K562 (cell line): ENCODE results near the gene UBE2V1. TPM values are rescaled to one million over a fixed set of nuclear protein-coding genes. Genes with fewer than 3 reads are reported as not detected.

Experiments
- ARNT ChIP-seq, 2 experiments: fragments of 450-650 bp; IDR thresholded peaks; 2 replicates each; pipeline ENCODE4 v1.6.1; 2016; ENCODE audit warnings: mild to moderate bottlenecking in 1 of 2
- ATF1 ChIP-seq, 2 experiments: fragments of 450-650 bp in 1 of 2; IDR thresholded peaks; 2 replicates each; pipeline ENCODE4 v1.6.1; 2016; ENCODE audit warnings: missing compliant biosample characterization in 1 of 2, missing genetic modification characterization in 1 of 2
- CBFB ChIP-seq: sonication (generic); formaldehyde crosslinking; IDR thresholded peaks from 2 replicates; pipeline ENCODE4 v1.4.0; 2020; ENCODE audit warnings: mild to moderate bottlenecking, missing genetic modification reagents
- HDAC8 ChIP-seq: fragments of 450-650 bp; IDR thresholded peaks from 2 replicates; pipeline ENCODE4 v1.6.1; 2016; ENCODE audit warnings: mild to moderate bottlenecking, missing genetic modification characterization, moderate library complexity, missing compliant biosample characterization
- KHSRP ChIP-seq: fragments of 450-650 bp; IDR thresholded peaks from 2 replicates; pipeline ENCODE4 v1.6.1; 2017
- MAFG ChIP-seq: fragments of 450-650 bp; conservative IDR thresholded peaks from 2 replicates; pipeline ENCODE4 v1.6.1; 2016; ENCODE audit warnings: missing genetic modification characterization, missing compliant biosample characterization
- MEF2D ChIP-seq: conservative IDR thresholded peaks from 2 replicates; pipeline ENCODE4 v1.6.1; 2016; ENCODE audit warnings: low read depth, missing genetic modification characterization, missing compliant biosample characterization
- MTA3 ChIP-seq: fragments of 450-650 bp; formaldehyde crosslinking; IDR thresholded peaks from 2 replicates; pipeline ENCODE4 v1.6.1; 2017; ENCODE audit warnings: mild to moderate bottlenecking, borderline replicate concordance
- NCOA6 ChIP-seq: fragments of 450-650 bp; IDR thresholded peaks from 2 replicates; pipeline ENCODE4 v1.6.1; 2017; ENCODE audit warnings: mild to moderate bottlenecking
- NFIX ChIP-seq: fragments of 250-450 bp; sonication (Bioruptor Pico); IDR thresholded peaks from 2 replicates; pipeline ENCODE4 v1.4.0; 2020; ENCODE audit warnings: low read depth, mild to moderate bottlenecking, moderate library complexity
- PHB2 ChIP-seq: fragments of 450-650 bp; IDR thresholded peaks from 2 replicates; pipeline ENCODE4 v1.6.1; 2017; ENCODE audit warnings: low read depth
- PHF21A ChIP-seq: fragments of 450-650 bp; IDR thresholded peaks from 2 replicates; pipeline ENCODE4 v1.6.1; 2017; ENCODE audit warnings: low read depth, borderline replicate concordance
- PURB ChIP-seq: sonication (generic); formaldehyde crosslinking; IDR thresholded peaks from 2 replicates; pipeline ENCODE4 v1.9.0; 2021; ENCODE audit warnings: low read depth, mild to moderate bottlenecking, missing genetic modification reagents
- RFX7 ChIP-seq: fragments of 250-450 bp; sonication (Bioruptor Pico); IDR thresholded peaks from 2 replicates; pipeline ENCODE4 v1.5.1; 2021; ENCODE audit warnings: mild to moderate bottlenecking
- SNIP1 ChIP-seq: fragments of 450-650 bp; IDR thresholded peaks from 2 replicates; pipeline ENCODE4 v1.7.1; 2017; ENCODE audit warnings: low read depth, mild to moderate bottlenecking
- TBP ChIP-seq: optimal IDR thresholded peaks from 2 replicates; pipeline ENCODE3; 2011; ENCODE audit warnings: low read depth, low read length, improper control_type of control experiment
- TGIF2 ChIP-seq: sonication (generic); formaldehyde crosslinking; IDR thresholded peaks from 2 replicates; pipeline ENCODE4 v1.8.1; 2022; ENCODE audit warnings: mild to moderate bottlenecking, missing genetic modification reagents, moderate library complexity
- ZFPM2 ChIP-seq: fragments of 250-450 bp; sonication (Bioruptor Pico); IDR thresholded peaks from 2 replicates; pipeline ENCODE4 v1.5.1; 2022; ENCODE audit warnings: mild to moderate bottlenecking
- ZNF124 ChIP-seq: sonication (generic); formaldehyde crosslinking; IDR thresholded peaks from 2 replicates; pipeline ENCODE4 v1.8.1; 2022; ENCODE audit warnings: missing genetic modification reagents
- ZNF263 ChIP-seq: sonication (generic); formaldehyde crosslinking; IDR thresholded peaks from 2 replicates; pipeline ENCODE4 v1.8.0; 2022; ENCODE audit warnings: mild to moderate bottlenecking, missing genetic modification reagents, borderline replicate concordance
- polyA plus RNA-seq, 8 experiments: library from polyadenylated mRNA; depleted of rRNA in 4 of 8; stranded (reverse) in 5 of 8; unstranded in 3 of 8; fragments of >200 nt; fragmentation: Nextera tagmentation in 2 of 8; fragmentation: Illumina TruSeq in 1 of 8; extraction: Ambion mirVana in 2 of 8; extraction: Trizol in 1 of 8; gene quantifications; 2 replicates each; pipeline versions ENCODE4 v1.2.1 to v1.2.3, GENCODE V29; 2011 to 2014; ENCODE audit warnings: inconsistent platforms in 1 of 8, missing spikeins in 1 of 8
- total RNA-seq, 7 experiments: library from RNA; depleted of rRNA in 6 of 7; stranded (reverse); fragments of >200 nt in 6 of 7; fragmentation: Illumina TruSeq in 2 of 7; extraction: Trizol in 2 of 7; gene quantifications; 2 replicates each; pipeline versions ENCODE4 v1.2.1 to v1.2.3, GENCODE V29; 2011 to 2021; ENCODE audit warnings: low replicate concordance in 1 of 7
- TF ChIP-seq, protein P1 (sequence below): sonication (generic); formaldehyde crosslinking; IDR thresholded peaks from 2 replicates; pipeline ENCODE4 v1.8.0; 2023; ENCODE audit warnings: mild to moderate bottlenecking, missing genetic modification reagents
- TF ChIP-seq, protein P2 (sequence below): fragments of 200-400 bp; formaldehyde crosslinking; IDR thresholded peaks from 2 replicates; pipeline ENCODE4 v1.6.1; 2017; ENCODE audit warnings: mild to moderate bottlenecking, low read depth, low read length, moderate library complexity
- TF ChIP-seq, protein P3 (sequence below), 2 experiments: fragments of 450-650 bp in 1 of 2; sonication (generic) in 1 of 2; formaldehyde crosslinking in 1 of 2; IDR thresholded peaks in 1 of 2; conservative IDR thresholded peaks in 1 of 2; 2 replicates each; pipeline versions ENCODE4 v1.6.1 to v1.8.1; 2016 to 2023; ENCODE audit warnings: mild to moderate bottlenecking in 2 of 2, moderate library complexity in 2 of 2, inconsistent platforms in 1 of 2, missing genetic modification reagents in 1 of 2
- TF ChIP-seq, protein P4 (sequence below): fragments of 200-800 bp; sonication (Bioruptor generic); IDR thresholded peaks from 2 replicates; pipeline ENCODE4 v1.6.1; 2017; ENCODE audit warnings: missing genetic modification characterization, missing compliant biosample characterization

The UBE2V1 gene
- total and polyA plus RNA-seq, 9 of the 15 experiments (the other 6 are each of a cell fraction or from before 2014, with no cell fraction given): 93.0 to 357 (median 119) TPM

GRCh38 chr20:50115591-50116367 is 2.8 kb upstream of the UBE2V1 start (continued):
- no peak for TF ChIP-seq MTA3
- TF ChIP-seq MEF2D (tag): no peak
- no peak for TF ChIP-seq CBFB (CRISPR knock-in tag)
- TF ChIP-seq KHSRP: no peak
- TF ChIP-seq PHF21A: no peak
- no peak for TF ChIP-seq NCOA6
- TF ChIP-seq ZFPM2 (CRISPR knock-in tag): no peak
- no peak for TF ChIP-seq NFIX (CRISPR knock-in tag)
- TF ChIP-seq PHB2: no peak
- TF ChIP-seq, protein P1, sequence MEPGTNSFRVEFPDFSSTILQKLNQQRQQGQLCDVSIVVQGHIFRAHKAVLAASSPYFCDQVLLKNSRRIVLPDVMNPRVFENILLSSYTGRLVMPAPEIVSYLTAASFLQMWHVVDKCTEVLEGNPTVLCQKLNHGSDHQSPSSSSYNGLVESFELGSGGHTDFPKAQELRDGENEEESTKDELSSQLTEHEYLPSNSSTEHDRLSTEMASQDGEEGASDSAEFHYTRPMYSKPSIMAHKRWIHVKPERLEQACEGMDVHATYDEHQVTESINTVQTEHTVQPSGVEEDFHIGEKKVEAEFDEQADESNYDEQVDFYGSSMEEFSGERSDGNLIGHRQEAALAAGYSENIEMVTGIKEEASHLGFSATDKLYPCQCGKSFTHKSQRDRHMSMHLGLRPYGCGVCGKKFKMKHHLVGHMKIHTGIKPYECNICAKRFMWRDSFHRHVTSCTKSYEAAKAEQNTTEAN (CRISPR knock-in tag): no peak
- no peak for TF ChIP-seq ARNT (IDR thresholded peaks at IDR 0.05)
- TF ChIP-seq ZNF263 (CRISPR knock-in tag): no peak
- TF ChIP-seq SNIP1: no peak
- TF ChIP-seq TGIF2 (CRISPR knock-in tag): no peak
- 0 out of 2 replicates have a peak, but pooled peaks have one; percentile 59 for TF ChIP-seq RFX7 (CRISPR knock-in tag)
- peak; percentile 66 for TF ChIP-seq TBP
- TF ChIP-seq MAFG (tag): no peak
- TF ChIP-seq, protein P2, sequence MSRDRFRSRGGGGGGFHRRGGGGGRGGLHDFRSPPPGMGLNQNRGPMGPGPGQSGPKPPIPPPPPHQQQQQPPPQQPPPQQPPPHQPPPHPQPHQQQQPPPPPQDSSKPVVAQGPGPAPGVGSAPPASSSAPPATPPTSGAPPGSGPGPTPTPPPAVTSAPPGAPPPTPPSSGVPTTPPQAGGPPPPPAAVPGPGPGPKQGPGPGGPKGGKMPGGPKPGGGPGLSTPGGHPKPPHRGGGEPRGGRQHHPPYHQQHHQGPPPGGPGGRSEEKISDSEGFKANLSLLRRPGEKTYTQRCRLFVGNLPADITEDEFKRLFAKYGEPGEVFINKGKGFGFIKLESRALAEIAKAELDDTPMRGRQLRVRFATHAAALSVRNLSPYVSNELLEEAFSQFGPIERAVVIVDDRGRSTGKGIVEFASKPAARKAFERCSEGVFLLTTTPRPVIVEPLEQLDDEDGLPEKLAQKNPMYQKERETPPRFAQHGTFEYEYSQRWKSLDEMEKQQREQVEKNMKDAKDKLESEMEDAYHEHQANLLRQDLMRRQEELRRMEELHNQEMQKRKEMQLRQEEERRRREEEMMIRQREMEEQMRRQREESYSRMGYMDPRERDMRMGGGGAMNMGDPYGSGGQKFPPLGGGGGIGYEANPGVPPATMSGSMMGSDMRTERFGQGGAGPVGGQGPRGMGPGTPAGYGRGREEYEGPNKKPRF: no peak
- TF ChIP-seq HDAC8 (tag): no peak
- TF ChIP-seq ATF1 (CRISPR knock-in tag; IDR thresholded peaks at IDR 0.05): no peak
- TF ChIP-seq ATF1 (tag; IDR thresholded peaks at IDR 0.05): peak; percentile 90
- TF ChIP-seq, protein P3, sequence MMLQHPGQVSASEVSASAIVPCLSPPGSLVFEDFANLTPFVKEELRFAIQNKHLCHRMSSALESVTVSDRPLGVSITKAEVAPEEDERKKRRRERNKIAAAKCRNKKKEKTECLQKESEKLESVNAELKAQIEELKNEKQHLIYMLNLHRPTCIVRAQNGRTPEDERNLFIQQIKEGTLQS (IDR thresholded peaks at IDR 0.05): no peak
- TF ChIP-seq, protein P3 (CRISPR knock-in tag; conservative IDR thresholded peaks at IDR 0.05): no peak
- no peak for TF ChIP-seq ZNF124 (CRISPR knock-in tag)
- TF ChIP-seq, protein P4, sequence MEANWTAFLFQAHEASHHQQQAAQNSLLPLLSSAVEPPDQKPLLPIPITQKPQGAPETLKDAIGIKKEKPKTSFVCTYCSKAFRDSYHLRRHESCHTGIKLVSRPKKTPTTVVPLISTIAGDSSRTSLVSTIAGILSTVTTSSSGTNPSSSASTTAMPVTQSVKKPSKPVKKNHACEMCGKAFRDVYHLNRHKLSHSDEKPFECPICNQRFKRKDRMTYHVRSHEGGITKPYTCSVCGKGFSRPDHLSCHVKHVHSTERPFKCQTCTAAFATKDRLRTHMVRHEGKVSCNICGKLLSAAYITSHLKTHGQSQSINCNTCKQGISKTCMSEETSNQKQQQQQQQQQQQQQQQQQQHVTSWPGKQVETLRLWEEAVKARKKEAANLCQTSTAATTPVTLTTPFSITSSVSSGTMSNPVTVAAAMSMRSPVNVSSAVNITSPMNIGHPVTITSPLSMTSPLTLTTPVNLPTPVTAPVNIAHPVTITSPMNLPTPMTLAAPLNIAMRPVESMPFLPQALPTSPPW: peak; percentile 37; the same call in 1 of the 2 replicates
- TF ChIP-seq PURB (CRISPR knock-in tag): no peak
